T-helper 2 cell (primary cell): ENCODE results near the gene CCDC83.
"Not testable (repeated sequence)": the region's sequence is repeated elsewhere in the genome, so short reads cannot be mapped to it uniquely, and the experiment has no call there.

Experiments
- DNase-seq, 5 experiments: peaks; one replicate each; pipeline versions ENCODE4 v3.0.0 to v3.0.0-alpha.2; 2012 to 2022

The CCDC83 gene

DNA sequence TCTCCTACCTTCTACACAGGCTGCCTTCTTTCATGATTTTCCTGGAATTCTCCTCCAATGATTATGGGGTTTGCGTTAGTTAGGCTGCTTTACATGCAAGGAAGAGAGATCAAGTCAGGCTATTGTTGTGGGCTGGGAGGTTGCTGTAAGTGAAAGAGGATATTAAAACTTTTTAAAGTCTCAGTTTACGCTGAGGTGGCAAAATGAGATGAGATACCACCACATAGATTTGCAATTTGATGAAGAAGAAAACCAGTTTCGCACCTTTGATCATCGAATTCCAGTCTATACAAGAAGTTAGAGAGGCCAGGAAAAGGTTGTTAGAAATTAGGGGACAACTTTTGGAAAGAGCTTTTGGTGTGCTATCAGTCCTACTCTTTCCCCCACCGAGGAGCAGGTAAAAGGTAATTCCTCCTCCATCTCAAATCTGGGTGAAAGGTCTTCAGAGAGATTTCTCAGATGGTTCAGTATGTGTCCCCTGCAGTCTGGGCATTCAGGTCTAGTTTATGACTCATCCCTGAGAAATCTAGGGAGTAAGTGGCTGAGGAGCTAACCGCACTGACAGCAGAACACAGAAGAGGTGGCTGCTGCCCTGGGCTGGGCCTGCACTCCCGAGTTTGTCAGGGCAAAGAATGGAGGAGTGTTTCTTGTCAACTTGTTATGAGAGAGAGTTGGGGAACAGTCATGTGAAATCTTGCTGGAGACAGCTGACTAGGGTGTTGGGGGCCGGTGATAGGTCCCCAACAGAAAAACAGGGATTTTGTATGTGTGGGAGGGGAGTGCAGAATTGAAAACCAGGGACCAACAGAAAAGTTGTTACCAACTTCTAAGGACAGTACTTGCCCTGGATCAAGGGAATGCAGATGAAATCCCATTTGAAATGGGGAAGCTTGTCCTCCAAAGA, 34.7 kb downstream of the CCDC83 start:
- peak in 1 of 5 experiments; percentile 7 for DNase-seq

DNA sequence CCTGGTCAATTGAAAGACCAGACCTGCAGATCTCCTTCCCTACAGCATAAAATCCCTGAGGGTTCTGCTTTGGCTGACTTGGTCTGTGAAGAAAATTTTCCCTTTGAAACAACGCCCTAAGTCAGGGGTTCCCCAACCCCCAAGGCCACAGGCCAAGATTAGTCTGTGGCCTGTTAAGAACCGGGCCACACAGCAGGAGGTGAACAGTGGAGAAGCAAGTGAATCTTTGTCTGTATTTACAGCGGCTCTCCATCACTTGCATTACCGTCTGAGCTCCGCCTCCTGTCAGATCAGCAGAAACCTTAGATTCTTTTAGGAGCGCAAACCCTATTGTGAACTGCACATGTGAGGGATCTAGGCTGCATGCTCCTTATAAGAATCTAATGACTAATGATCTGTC, 38.2 kb downstream of the CCDC83 start:
- no peak for DNase-seq

DNA sequence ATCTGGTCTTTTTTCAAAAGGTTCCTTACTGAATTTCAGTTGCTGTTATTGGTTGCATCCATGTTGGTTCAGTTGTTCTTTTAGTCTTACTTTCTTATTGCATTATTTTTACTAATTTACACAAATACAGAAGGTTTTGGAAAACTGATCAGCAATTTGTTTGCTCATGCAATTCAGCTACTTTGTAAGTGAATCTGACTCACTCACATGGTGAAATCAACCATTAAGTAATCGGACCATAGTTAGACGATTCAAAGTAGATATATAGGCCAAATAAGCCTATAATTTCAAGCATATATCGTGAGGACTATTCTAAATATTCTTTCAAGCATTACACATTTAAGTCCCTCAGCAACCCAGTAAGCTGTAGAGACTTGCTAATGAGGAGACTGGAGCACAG, 41.7 kb downstream of the CCDC83 start:
- no peak for DNase-seq

DNA sequence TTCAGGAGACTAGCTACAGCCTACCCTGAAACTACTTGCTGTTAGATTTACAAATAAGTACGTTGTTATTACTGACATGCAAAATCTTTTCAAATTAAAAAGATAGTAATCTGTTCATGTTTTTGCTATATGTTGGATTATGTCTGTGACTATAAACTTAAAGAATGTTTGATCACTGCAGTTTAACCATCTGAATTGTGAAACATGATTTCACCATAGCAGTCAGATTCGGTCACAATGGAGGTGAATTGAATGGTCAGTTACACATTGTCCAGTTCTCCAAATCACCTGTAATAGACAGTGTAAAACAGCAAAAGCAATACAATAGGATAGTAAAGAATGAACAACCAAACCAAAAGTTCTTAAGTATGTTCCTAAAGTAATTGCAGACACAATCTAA, 43.3 kb downstream of the CCDC83 start:
- no peak for DNase-seq

DNA sequence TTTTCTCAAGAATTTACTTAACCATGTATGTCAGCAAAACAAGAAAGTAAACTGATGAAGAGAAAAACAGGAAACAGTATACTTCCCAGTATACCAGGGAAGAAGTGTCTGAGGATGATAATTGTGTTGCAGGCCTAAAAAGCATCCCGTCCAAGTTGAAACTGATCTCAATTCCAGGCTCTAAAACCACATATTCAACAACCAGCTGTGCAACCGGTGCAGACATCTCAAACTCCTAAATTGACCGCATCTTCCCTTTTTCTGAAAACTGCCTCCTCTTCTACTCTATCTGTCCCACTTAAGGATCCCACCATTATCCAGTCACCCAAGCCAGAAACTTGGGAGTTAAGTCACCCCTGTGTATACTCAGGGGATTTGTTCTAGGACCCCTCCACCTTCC, 47.2 kb downstream of the CCDC83 start:
- no peak for DNase-seq

DNA sequence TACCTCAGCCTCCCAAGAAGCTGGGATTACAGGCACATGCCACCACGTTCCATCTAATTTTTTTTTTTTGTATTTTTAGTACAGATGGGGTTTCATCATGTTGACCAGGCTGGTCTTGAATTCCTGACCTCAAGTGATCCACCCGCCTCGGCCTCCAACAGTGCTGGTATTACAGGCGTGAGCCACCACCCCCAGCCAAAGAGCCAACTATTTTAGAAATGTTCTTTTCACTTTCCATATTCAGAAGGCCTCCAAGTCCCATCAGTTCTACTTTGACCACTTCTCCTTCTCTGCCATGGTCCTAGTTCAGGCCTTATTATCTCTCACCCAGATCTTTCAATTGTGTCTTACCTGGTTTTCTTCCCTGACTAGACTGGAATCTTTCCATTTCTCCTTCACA, 48.2 kb downstream of the CCDC83 start:
- no peak for DNase-seq

DNA sequence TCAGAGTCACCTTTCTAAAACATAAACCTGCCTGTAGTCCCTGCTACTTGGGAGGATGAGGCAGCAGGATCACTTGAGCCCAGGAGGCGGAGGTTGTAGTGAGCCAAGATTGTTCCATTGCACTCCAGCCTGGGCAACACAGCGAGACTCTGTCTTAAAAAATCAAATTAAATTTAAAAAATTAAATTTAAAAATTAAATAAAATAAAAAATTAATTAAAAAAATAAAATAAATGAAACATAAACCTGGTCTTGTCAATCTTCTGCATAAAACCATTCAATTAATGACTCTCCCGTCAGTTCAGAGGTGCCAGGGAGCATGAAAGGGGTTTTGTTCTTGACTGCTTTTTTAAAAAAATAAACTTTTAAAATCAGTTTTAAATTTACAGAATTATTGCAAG, 48.6 kb downstream of the CCDC83 start:
- DNase-seq, result no peak

DNA sequence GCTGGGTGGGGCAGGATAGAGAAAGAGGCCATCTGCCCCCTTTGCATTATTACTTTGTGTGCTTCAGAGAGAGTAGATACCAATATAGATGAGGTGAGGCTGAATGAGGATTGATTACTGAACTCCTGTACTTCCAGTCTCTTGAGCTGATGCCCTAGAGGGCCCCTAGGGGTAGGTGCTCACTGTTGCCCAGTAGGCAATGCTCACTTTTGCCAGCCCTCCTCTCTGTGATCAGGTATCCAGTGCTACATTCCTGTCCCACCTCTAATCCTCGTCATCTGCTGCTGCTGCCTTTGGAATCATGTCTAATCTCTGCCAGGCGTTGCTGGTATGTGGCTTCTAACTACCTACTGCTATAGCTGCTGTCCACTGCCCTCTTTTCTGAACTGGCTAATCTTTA, 57.2 kb downstream of the CCDC83 start:
- no peak for DNase-seq

DNA sequence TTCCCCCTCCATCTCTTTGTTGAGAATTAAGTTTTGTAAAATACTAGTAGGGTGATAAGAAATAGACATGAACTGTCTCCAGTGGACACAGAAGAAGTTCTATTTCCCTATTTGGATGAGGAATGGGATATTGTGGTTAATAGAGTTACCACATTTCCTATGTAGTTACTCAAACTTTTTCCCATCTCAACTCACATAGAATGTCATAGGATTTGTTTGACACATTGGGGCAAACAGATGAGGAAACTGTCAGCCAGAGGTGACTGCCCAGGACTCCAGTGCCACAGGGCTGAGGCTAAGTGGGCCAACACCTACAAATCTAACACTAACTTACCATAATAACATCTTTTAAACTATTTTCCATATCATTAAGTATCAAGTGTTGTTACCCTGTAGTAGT, 58.3 kb downstream of the CCDC83 start:
- no peak for DNase-seq

DNA sequence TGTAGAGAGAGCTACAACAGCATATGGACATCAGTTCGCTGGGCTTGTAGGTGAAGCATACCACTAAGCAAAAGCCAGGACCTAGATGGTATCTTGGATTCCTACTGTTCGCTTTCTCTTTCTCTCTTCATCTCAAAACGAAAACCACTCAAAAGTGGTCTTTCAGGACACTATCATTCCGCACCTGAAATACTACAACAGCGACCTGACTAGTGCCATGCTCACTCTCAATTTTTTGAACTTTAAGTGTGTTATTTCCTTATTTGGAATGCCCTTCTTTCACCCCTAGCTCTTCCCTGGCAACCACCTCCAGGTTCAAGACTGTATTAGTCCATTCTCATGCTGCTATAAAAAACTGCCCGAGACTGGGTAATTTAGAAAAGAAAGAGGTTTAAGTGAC, 59.2 kb downstream of the CCDC83 start:
- DNase-seq, result no peak

DNA sequence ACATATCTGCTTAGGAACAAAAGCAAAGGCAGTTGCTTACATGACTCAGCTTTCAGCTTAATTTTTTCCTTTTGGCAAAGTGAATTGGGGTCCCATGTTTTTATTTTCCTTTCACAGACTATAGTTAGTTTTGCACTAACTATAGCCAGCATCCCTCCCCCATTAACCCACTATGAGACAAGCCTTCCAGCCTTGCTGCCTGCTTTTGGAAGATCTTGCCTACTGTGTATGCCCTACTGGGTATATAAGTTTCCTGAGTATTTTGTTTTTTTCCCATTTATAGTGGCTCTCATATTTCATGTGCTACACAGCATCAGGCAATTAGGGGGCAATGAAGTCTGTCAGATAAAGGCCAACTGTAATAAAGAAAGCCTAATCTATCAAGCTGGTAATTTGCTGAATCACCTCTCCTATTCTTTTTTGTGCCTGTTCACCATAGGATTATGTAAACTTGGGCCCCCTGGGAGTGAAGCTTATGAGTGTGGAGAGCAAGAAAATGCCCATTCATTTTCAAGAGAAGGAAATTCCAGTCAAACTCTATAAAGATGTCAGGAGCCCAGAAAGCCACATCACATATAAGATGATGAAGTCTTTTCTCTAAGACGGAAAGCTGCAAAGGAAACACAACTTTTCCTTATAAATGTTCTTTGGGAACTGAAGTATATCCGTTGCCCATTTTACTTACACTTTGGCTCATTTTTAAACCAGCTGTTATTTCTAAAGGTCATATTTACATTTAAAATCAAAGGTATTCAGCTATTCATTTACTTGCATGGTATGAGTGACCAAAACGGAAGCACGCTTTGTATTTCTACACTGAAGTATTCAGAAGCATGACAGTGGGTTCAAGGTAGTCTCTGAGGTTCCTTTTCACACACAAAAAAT, 64.0 kb downstream of the CCDC83 start:
- DNase-seq, result no peak

DNA sequence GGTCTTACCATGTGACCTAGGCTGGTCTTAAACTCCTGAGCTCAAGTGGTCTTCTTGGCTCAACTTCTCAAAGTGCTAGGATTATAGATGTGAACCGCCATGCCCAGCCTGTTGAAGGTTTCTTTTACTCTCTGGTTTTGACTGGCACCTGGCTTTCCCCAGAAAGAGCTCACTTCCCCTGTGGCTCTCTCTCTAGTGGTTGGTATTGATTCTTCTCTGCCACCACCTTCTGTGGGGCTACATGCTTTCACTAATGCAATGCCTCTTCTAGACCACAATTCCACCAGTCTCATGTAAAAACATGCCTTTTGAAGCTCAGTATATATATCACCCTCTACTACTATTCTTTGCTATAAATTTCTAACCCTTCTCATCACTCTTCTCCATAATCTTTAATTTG, 67.2 kb downstream of the CCDC83 start:
- DNase-seq, result peak in 1 of 5 experiments; percentile 92

DNA sequence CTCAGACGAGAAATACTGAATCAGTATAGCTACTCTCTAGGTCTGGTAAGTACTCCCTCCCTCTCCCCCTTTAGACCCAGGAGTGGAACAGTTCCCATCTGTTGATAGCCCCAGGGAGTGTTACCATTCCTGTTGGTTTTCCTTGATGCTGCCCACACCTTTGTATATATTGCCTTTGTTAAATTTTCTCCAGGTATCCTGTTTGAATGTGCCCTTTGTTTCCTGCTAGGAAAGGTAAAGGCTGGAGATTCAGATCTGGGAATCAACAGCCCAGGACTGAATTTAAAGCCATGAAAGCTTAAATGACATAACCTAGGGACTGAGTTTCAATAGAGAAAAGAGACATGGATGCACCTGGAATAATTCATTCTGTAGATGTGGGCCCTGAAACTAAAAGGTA, 68.3 kb downstream of the CCDC83 start:
- no peak for DNase-seq

DNA sequence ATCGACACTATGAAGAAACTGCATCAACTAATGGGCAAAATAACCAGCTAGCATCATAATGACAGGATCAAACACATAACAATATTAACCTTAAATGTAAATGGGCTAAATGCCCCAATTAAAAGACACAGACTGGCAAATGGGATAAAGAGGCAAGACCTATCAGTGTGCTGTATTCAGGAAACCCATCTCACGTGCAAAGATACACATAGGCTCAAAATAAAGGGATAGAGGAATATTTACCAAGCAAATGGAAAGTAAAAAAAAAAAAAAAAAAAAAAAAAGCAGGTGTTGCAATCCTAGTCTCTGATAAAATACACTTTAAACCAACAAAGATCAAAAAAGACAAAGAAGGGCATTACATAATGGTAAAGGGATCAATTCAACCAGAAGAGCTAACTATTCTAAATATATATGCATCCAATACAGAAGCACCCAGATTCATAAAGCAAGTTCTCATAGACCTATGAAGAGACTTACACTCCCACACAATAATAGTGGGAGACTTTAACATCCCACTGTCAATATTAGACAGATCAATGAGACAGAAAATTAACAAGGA, 71.6 kb downstream of the CCDC83 start:
- not testable (repeated sequence) for DNase-seq

DNA sequence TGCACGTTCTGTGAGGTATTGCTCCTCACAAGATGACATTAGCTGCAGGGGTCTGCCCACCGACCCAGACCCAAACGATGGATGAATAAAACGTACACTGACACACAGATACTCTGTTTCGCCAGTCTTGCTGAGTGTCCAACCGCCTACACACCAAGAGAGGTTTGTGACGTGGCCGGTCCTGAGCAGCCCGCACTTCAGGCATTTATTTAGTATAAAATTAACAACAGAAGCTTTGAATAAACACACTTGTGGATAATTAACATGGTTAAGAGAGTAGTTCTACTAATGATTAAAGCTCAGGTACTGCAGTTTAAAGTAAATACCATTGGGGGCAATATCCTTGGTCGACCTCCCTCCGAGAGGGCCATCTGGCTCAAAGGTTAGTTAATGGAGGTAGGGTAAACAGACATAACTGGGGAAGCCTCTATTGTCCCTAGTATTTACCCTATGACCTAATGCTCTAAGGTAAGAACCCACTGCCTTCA, 75.7 kb downstream of the CCDC83 start:
- DNase-seq, result no peak

DNA sequence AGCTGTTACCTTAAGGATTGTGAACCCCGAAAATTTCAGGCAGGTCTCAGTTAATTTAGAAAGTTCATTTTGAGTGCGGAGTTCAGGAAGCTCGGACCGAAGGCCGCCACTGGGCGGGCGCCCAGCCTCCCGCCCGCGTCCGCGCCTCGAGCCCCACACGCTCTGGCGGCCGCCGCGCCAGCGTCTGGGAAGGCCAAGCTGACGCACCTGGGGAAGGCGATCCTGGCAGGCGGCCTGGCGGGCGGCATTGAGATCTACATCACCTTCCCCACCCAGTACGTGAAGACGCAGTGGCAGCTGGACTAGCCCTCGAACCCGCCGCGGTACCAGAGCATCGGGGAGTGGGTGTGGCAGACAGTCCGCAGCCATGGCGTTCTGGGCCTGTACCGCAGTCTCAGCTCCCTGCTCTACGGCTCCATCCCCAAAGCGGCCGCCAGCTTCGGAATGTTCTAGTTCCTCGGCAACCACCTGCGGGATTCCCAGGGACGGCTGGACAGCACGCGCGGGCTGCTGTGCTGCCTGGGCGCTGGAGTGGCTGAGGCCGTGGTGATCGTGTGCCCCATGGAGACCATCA, 79.5 kb downstream of the CCDC83 start:
- no peak for DNase-seq

DNA sequence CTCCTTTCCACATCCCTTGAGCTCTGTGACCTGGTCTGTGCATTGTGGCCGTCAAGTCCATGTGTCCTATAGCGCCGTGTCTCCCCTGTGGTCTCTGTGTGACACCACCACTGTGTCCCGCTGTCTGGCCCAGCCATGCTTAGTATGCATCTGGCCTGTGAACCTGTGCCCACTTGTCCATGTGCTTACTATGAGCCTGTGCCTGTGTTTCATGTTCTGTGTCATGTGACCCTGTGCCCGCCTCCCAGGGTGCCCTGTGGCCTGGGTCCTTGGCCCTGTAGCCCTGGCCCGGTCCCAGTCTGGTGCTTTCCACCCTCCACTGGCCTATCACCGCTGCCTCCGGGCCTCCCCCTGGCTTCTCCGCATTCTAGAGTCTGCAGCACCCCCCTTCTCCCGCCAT, 80.6 kb downstream of the CCDC83 start:
- no peak for DNase-seq

DNA sequence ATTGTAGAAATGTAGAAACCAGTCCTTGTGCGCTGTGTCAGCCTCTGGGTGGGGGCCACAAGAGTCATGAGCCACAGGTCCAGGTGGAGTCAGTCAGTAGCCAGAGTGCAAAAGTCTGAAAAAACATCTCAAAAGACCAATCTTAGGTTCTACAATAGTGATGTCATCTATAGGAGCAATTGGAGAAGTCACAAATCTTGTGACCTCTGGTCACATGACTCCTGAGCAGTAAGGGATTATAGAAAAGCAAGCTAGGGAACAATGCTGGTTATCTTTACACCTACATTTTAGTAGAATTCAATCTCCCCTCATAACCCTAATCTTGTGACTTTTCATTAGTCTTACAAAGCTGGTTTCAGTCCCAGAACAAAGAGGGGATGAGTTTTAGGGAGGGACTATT, 82.7 kb downstream of the CCDC83 start:
- DNase-seq, result no peak

DNA sequence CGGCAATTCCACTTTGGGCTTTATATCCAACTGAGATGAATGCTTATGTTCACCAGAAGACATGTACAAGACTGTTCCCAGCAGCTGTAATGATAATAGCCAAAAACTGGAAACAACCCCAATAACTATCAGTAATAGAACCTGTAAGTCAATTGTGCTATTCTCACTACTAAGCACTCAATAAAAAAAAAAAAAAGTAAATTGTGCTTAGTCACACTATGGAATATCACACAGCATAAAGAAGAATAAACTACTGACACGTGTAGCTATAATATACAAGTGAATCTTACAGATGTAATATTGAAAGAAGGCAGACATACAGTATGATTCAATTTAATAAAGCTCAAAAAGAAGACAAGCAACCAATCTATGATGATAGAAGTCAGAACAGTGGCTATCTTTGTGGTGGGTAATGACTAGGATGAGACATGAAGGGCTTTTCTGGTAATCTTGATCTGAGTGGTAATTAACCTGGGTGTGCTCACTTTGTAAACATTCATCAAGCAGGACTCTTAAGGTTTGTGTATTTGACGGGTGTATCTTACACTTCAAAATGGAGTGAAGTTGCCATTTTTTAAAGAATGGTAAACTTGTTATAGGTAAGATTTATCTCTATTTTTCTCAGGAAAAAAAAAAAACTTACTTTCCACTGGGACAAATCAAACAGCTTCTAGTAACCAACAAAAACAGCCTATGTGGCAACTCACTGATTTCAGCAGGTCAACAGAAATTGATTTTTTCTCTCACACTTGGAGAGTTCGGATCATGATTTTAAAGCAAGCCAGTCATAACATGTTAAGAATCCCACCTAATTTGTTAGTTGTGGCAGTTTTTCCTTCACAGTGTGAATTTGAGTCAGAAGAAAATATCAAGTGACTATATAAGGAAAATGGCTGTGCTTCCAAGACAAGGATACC, 84.2 kb downstream of the CCDC83 start:
- DNase-seq, result peak in 1 of 5 experiments; percentile 82

DNA sequence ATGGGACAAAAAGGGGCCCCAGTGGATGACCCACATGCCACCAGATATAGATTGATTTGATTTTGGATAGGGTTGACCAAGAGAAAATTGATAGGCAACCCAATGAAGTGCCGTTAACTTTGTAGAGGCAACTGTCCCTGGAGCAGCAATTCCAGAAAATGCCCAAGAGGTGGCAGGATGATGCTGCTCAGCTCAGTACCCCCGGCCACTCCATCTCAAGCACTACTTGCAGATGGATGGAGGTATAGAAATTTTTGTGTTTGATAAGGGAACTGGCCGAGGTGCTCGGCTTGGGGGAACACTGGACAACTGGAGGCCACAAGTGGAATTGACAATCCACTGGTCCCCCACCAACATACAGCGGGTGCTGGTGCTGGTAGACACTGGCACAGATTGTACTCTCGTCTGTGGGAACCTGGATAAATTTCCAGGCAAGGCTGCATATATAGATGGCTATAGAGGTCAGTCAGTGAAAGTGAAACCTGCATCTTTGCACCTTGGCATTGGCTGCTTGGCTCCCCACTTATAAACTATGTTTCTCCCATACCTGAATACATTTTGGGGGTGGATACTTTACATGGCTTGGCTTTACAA, 86.3 kb downstream of the CCDC83 start:
- peak in 1 of 5 experiments; percentile 48 for DNase-seq

DNA sequence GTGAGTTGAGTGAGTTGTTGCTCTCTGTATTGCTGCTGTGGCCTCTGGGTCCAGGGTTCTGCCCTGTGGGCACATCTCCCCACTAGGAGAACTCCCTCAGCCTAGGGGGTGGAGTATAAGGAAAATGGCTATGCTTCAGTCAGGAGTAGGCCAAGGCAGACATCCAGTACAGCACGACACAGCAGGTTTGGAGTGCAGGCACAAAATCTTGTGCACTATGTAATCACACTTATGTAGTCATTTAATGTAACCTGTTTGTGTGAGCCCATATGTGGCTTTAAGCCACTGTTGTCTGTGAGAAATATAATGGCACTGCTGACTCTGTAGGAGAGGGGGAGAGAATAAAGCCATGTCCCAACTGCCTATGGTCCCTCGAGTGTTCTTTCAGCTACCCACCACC, 90.1 kb downstream of the CCDC83 start:
- peak in 1 of 5 experiments; percentile 64 for DNase-seq
